Keratinocyte (primary cell): ENCODE measurements around the gene DSG4. TPM values are rescaled to one million over a fixed set of nuclear protein-coding genes. Genes with fewer than 3 reads are reported as not detected.

Source experiments
- DNase-seq: peaks from one replicate; pipeline ENCODE4 v3.0.0-alpha.2; 2011; ENCODE audit warnings: low read depth, missing footprints, low spot score
- FAIRE-seq: peaks from 2 replicates; lab custom pipeline; 2011; peaks lifted over from hg19 to GRCh38; lab: Jason Lieb, UNC
- H2AFZ ChIP-seq: 2 replicates; pipeline ENCODE4 v1.6.0; 2012; ENCODE audit warnings: low read length, control low read depth, inconsistent platforms; ENCODE audit not compliant: control insufficient read depth
- H3K27ac ChIP-seq: 2 replicates; pipeline ENCODE4 v1.5.1; 2011; ENCODE audit warnings: low read length; ENCODE audit not compliant: control insufficient read depth, insufficient read depth
- H3K27me3 ChIP-seq: 3 replicates; pipeline ENCODE4 v1.6.0; 2011; ENCODE audit warnings: low read length; ENCODE audit not compliant: control insufficient read depth, insufficient read depth; ENCODE audit errors: extremely low read depth
- H3K36me3 ChIP-seq, 2 experiments: 2 replicates in 1 of 2; 3 replicates in 1 of 2; pipeline ENCODE4 v1.5.1; 2011; ENCODE audit warnings: low read length in 2 of 2, mild to moderate bottlenecking in 1 of 2; ENCODE audit not compliant: control insufficient read depth in 2 of 2, insufficient read depth in 2 of 2; ENCODE audit errors: extremely low read depth in 1 of 2
- H3K4me1 ChIP-seq: 3 replicates; pipeline ENCODE4 v1.5.1; 2011; ENCODE audit warnings: low read length; ENCODE audit not compliant: control insufficient read depth, insufficient read depth; ENCODE audit errors: extremely low read depth
- H3K4me2 ChIP-seq: 3 replicates; pipeline ENCODE4 v1.6.0; 2011; ENCODE audit warnings: low read depth, low read length; ENCODE audit not compliant: control insufficient read depth, insufficient read depth; ENCODE audit errors: extremely low read depth
- H3K4me3 ChIP-seq, 3 experiments: fragments of 200-600 bp in 1 of 3; sonication (generic) in 1 of 3; 2 replicates in 2 of 3; 3 replicates in 1 of 3; pipeline ENCODE4 v1.5.1; 2011 to 2016; ENCODE audit warnings: low read length in 3 of 3, mild to moderate bottlenecking in 3 of 3, control low read depth in 2 of 3, inconsistent platforms in 1 of 3, low read depth in 1 of 3, mixed read lengths in 1 of 3, mixed run types in 1 of 3, moderate library complexity in 1 of 3; ENCODE audit not compliant: control insufficient read depth in 2 of 3, insufficient read depth in 2 of 3; ENCODE audit errors: extremely low read depth in 1 of 3
- H3K79me2 ChIP-seq: 2 replicates; pipeline ENCODE4 v1.6.0; 2012; ENCODE audit warnings: low read length; ENCODE audit not compliant: control insufficient read depth, insufficient read depth
- H3K9ac ChIP-seq: 3 replicates; pipeline ENCODE4 v1.6.0; 2011; ENCODE audit warnings: low read length; ENCODE audit not compliant: control insufficient read depth, insufficient read depth; ENCODE audit errors: extremely low read depth
- H3K9me1 ChIP-seq: 3 replicates; pipeline ENCODE4 v1.6.0; 2011; ENCODE audit warnings: low read length; ENCODE audit not compliant: control insufficient read depth, insufficient read depth; ENCODE audit errors: extremely low read depth
- H3K9me3 ChIP-seq: 2 replicates; pipeline ENCODE4 v1.5.1; 2012; ENCODE audit warnings: low read depth, low read length; ENCODE audit not compliant: control insufficient read depth
- H4K20me1 ChIP-seq: 3 replicates; pipeline ENCODE4 v1.6.0; 2011; ENCODE audit warnings: low read length; ENCODE audit not compliant: control insufficient read depth, insufficient read depth; ENCODE audit errors: extremely low read depth
- CTCF ChIP-seq, 3 experiments: IDR thresholded peaks in 1 of 3; conservative IDR thresholded peaks in 1 of 3; optimal IDR thresholded peaks in 1 of 3; 2 replicates in 2 of 3; 3 replicates in 1 of 3; pipeline versions ENCODE3 to v1.5.1; 2011; ENCODE audit warnings: low read length in 3 of 3, mild to moderate bottlenecking in 3 of 3, moderate library complexity in 2 of 3, control low read depth in 1 of 3, inconsistent platforms in 1 of 3; ENCODE audit not compliant: insufficient read depth in 2 of 3; ENCODE audit errors: extremely low read depth in 1 of 3
- EZH2 ChIP-seq: IDR thresholded peaks from one replicate; pipeline ENCODE4 v1.6.1; 2012; ENCODE audit warnings: inconsistent platforms, mild to moderate bottlenecking, low read length, moderate library complexity
- dilution Hi-C: fragments of 300-500 bp; cut with MboI; formaldehyde crosslinking; loops from one replicate; pipeline ENCODE4 v1.7.0; 2020; ENCODE audit warnings: low sequenced_read_pairs; ENCODE audit not compliant: extremely low pct_ligation_motif_present
- polyA plus RNA-seq, 5 experiments: library from polyadenylated mRNA; depleted of rRNA in 3 of 5; stranded (reverse) in 3 of 5; stranded (forward) in 1 of 5; unstranded in 1 of 5; fragments of >200 nt; gene quantifications; 1 replicate in 1 of 5; 2 replicates in 3 of 5; 3 replicates in 1 of 5; pipeline versions ENCODE4 v1.2.1 to v1.2.3, GENCODE V29; 2011 to 2012; ENCODE audit warnings: missing spikeins in 2 of 5, low read depth in 1 of 5, low replicate concordance in 1 of 5

The DSG4 gene
- polyA plus RNA-seq, 1 donor (not counting 4 experiments of a cell fraction or from before 2014, with no cell fraction given), result 0.18 TPM

- H3K27ac ChIP-seq, result no peak overlapping the region
- no peak for DNase-seq
- no peak overlapping the region for H3K9ac ChIP-seq
- H4K20me1 ChIP-seq, result no peaks in the 10 kb centered on the region
- H3K27me3 ChIP-seq, result no peaks in the 10 kb centered on the region
- H3K4me1 ChIP-seq, result no peaks in the 10 kb centered on the region
- no peaks in the 10 kb centered on the region for H3K36me3 ChIP-seq
- no peaks in the 10 kb centered on the region for H3K9me3 ChIP-seq
- H3K79me2 ChIP-seq, result no peaks in the 10 kb centered on the region
- H3K4me2 ChIP-seq, result no peak overlapping the region
- dilution Hi-C loops, result no loop called here
- peak; percentile 48 for FAIRE-seq
- no peak overlapping the region for H3K4me3 ChIP-seq
- H2AFZ ChIP-seq, result no peak overlapping the region
- H3K9me1 ChIP-seq, result no peaks in the 10 kb centered on the region
- TF ChIP-seq CTCF (optimal IDR thresholded peaks at IDR 0.05 in 1 of 3, IDR thresholded peaks at IDR 0.05 in 1 of 3, conservative IDR thresholded peaks at IDR 0.05 in 1 of 3; ENCODE audit: extremely low read depth in 1 of 3, insufficient read depth in 2 of 3, low read length in 3 of 3), result no peak
- no peak for TF ChIP-seq EZH2
Observed at GRCh38 chr18:31371989-31372388, 4.6 kb upstream of the DSG4 start.

- TF ChIP-seq CTCF (optimal IDR thresholded peaks at IDR 0.05 in 1 of 3, IDR thresholded peaks at IDR 0.05 in 1 of 3, conservative IDR thresholded peaks at IDR 0.05 in 1 of 3; ENCODE audit: extremely low read depth in 1 of 3, insufficient read depth in 2 of 3, low read length in 3 of 3), result no peak
- TF ChIP-seq EZH2, result no peak
Observed at GRCh38 chr18:31373641-31374040, 2.9 kb upstream of the DSG4 start.

More at GRCh38 chr18:31373641-31374040, 2.9 kb upstream of the DSG4 start:
- DNase-seq (no peak), FAIRE-seq (no peak)
- Histone ChIP-seq H3K4me3 (no peak overlapping the region), H3K79me2 (no peaks in the 10 kb centered on the region), H3K4me1 (no peaks in the 10 kb centered on the region), H3K27ac (no peak overlapping the region), H3K9me3 (no peaks in the 10 kb centered on the region), H4K20me1 (no peaks in the 10 kb centered on the region), H3K27me3 (no peaks in the 10 kb centered on the region), H3K9ac (no peak overlapping the region), H3K4me2 (no peak overlapping the region), H3K9me1 (no peaks in the 10 kb centered on the region), H2AFZ (no peak overlapping the region), H3K36me3 (no peaks in the 10 kb centered on the region)
- dilution Hi-C loops, result no loop called here
